ENCODE measurements around the gene ANKRD36. TPM values are rescaled to one million over a fixed set of nuclear protein-coding genes. Genes with fewer than 3 reads are reported as not detected.
"Not testable (repeated sequence)": the region's sequence is repeated elsewhere in the genome, so short reads cannot be mapped to it uniquely, and the experiment has no call there.

The ANKRD36 gene
- total RNA-seq, 1 donor from 2014 or later = 36.2 TPM

DNA sequence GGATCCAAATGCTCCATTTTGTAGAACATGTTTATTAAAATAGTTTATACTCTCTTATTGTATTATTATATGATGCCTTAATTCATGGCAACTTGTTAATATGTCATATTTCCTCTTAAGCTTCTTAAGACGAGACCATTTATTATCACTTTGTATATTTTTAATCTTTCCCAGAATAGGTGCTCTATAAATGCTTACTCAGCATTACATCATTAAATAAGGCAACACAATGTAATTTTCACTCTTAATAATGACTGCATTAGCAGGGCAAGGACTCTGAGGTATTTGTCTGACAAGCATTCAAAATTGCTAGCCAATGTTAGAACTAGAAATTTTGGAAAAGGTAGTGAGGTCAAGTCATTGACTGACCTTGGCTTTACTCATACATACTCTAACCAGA, 180.7 kb downstream of the ANKRD36 start:
- not testable (repeated sequence) for H3K36me3 Mint-ChIP-seq (ENCODE audit: low read depth); DNase-seq (ENCODE audit: low read depth, low spot score); H3K4me1 Mint-ChIP-seq; H3K4me3 Mint-ChIP-seq; H3K27ac Mint-ChIP-seq (ENCODE audit: unreplicated experiment); H3K9me3 Mint-ChIP-seq; H3K27me3 Mint-ChIP-seq (ENCODE audit: low read depth)

Other genes starting within 250 kb of the ANKRD36 start
- 102 and 103 TPM in 2 replicates for gene SEMA4C, start 243.1 kb upstream of the ANKRD36 start, total RNA-seq
- 0.27 and 0.77 TPM in 2 replicates for gene FAM178B, start 126.6 kb upstream of the ANKRD36 start, total RNA-seq
- gene FAHD2B, start 18.3 kb upstream of the ANKRD36 start, total RNA-seq = 39.2 and 41.1 TPM in 2 replicates